Subcutaneous abdominal adipose tissue (tissue), 5 donors: Measurements from ENCODE around the gene BORA.

ENCODE experiments used
- H3K27ac ChIP-seq: one replicate; pipeline ENCODE4 v1.7.0; 2013; ENCODE audit warnings: low read depth, mild to moderate bottlenecking, inconsistent platforms, low read length, moderate library complexity
- H3K27me3 ChIP-seq, 5 donors: one replicate each; pipeline ENCODE4 v1.7.0; 2013; ENCODE audit warnings: low read length in 5 of 5, inconsistent platforms in 1 of 5; ENCODE audit not compliant: control insufficient read depth in 5 of 5, insufficient read depth in 4 of 5
- H3K36me3 ChIP-seq, 5 donors: one replicate each; pipeline ENCODE4 v1.7.0; 2013; ENCODE audit warnings: low read length in 5 of 5; ENCODE audit not compliant: control insufficient read depth in 5 of 5, insufficient read depth in 5 of 5
- H3K4me1 ChIP-seq, 5 donors: one replicate each; pipeline ENCODE4 v1.7.0; 2013; ENCODE audit warnings: low read length in 5 of 5, mild to moderate bottlenecking in 3 of 5, moderate library complexity in 1 of 5; ENCODE audit not compliant: control insufficient read depth in 5 of 5, insufficient read depth in 5 of 5
- H3K4me3 ChIP-seq, 5 donors: one replicate each; pipeline ENCODE4 v1.7.0; 2013; ENCODE audit warnings: low read length in 5 of 5, low read depth in 1 of 5
- H3K9ac ChIP-seq, 5 donors: one replicate each; pipeline ENCODE4 v1.7.0; 2013; ENCODE audit warnings: low read length in 5 of 5, mild to moderate bottlenecking in 4 of 5, moderate library complexity in 3 of 5
- H3K9me3 ChIP-seq, 5 donors: one replicate each; pipeline ENCODE4 v1.7.0; 2013; ENCODE audit warnings: low read length in 5 of 5; ENCODE audit not compliant: control insufficient read depth in 5 of 5
- donor health status: healthy.
- donor health status: healthy.
- donor health status: healthy.
- donor health status: healthy.
- donor health status: healthy.

BORA gene

DNA sequence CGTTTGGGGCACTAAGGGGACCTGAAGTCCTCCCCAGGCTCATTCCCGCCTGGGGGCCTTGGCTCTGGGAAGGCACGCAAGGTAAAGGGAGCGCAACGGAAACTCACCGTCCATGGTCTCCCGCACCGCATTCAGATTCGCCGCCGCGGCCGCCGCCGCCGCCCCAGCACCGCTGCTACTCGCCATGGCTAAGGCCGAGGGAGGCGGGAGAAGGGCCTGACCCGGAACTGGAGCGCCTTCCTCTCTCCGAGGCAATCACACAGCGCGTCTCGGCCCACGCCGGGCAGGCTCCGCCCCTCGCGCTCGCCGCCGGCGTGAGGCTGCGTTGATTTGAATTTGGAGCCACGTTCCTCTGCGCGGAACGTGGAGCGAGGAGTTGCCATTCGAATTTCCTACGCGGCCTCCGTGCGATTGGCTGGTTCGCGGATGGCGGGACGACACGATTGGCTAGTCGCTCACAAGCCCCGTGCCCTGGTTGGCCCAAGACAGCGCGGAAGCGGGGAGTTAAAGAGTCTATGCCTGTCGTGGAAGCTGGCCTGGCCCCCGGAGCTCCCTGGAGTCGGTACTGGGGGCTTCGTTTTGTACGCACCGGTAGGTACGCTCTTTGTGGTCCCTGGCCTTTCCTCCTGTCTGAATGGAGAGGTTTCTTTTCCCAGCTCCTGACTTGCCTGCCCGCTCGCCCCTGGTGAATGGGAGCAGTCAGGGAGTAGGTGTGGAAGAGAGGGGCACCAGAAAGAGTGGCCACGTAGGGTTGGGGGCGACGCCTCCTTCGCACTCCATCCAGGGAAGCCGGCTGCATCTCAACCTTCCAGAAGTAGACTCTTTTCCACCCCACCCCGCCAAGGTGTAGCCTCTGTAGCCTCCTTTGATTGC lies at the start of gene BORA, which contains the start of gene MZT1:
Gene BORA (plus strand): TSS at position 507 of the 873 bp plus-strand sequence. CDS start 1,018 bp downstream, outside the sequence.
Gene MZT1 (minus strand): TSS at position 213 of the 873 bp plus-strand sequence. CDS start 27 bp downstream, at position 186.
- peaks cover 2 to 26% (median 22%) of the 10 kb centered on the region in 5 donors for H3K4me1 ChIP-seq
- no peaks in the 10 kb centered on the region for H3K9me3 ChIP-seq
- H3K9ac ChIP-seq: peak within 1 kb of the TSS; percentile 87 to 98 (median 89)
- peak within 1 kb of the TSS; percentile 60 for H3K27ac ChIP-seq
- H3K36me3 ChIP-seq: no peaks in the 10 kb centered on the region
- H3K4me3 ChIP-seq: peak within 1 kb of the TSS; percentile 96 to 99 (median 97)
- H3K27me3 ChIP-seq: no peaks in the 10 kb centered on the region

DNA sequence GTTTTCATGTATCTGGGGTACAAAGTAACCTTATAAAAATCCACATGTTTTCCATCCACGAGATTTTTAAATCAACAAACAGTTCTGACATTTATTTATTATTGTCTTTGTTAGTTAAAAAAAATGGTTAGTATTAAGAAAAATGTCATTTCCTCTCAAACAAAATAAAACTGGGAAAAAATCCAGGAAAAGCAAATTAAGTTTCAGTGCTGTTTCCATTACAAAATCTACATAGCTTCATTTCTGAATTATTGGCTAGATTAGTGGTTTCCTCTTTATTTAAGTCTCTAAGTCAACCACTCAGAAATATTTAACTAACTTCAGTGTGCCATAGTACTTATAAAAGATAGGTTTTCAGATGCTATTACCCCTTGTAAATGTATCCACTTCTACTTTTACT lies 49.4 kb upstream of the BORA start:
- H3K27me3 ChIP-seq: no peaks in the 10 kb centered on the region
- no peaks in the 10 kb centered on the region for H3K36me3 ChIP-seq
- H3K9me3 ChIP-seq: no peaks in the 10 kb centered on the region
- H3K4me3 ChIP-seq: no peak overlapping the region
- no peak overlapping the region for H3K9ac ChIP-seq
- H3K4me1 ChIP-seq: no peaks in the 10 kb centered on the region
- H3K27ac ChIP-seq: no peak overlapping the region

GRCh38 chr13:72680353-72680752 lies 47.4 kb upstream of the BORA start:
- H3K4me3 ChIP-seq: no peak overlapping the region
- H3K9ac ChIP-seq: no peak overlapping the region
- no peaks in the 10 kb centered on the region for H3K36me3 ChIP-seq
- no peaks in the 10 kb centered on the region for H3K9me3 ChIP-seq
- H3K4me1 ChIP-seq: no peaks in the 10 kb centered on the region
- H3K27me3 ChIP-seq: no peaks in the 10 kb centered on the region
- no peak overlapping the region for H3K27ac ChIP-seq

- Histone ChIP-seq H3K36me3 (no peaks in the 10 kb centered on the region), H3K9ac (no peak overlapping the region), H3K27ac (no peak overlapping the region), H3K4me3 (no peak overlapping the region), H3K27me3 (no peaks in the 10 kb centered on the region), H3K4me1 (no peaks in the 10 kb centered on the region), H3K9me3 (no peaks in the 10 kb centered on the region)
These were observed 41.0 kb upstream of the BORA start for GRCh38 chr13:72686766-72687165.

GRCh38 chr13:72689181-72689696 lies 38.5 kb upstream of the BORA start:
- peaks cover 0 to 5% (median 0%) of the 10 kb centered on the region in 5 donors for H3K9me3 ChIP-seq
- no peaks in the 10 kb centered on the region for H3K36me3 ChIP-seq
- no peak overlapping the region for H3K27ac ChIP-seq
- H3K27me3 ChIP-seq: no peaks in the 10 kb centered on the region
- H3K9ac ChIP-seq: no peak overlapping the region
- peaks cover 0 to 5% (median 0%) of the 10 kb centered on the region in 5 donors for H3K4me1 ChIP-seq
- H3K4me3 ChIP-seq: no peak overlapping the region

GRCh38 chr13:72692884-72693514 lies 34.7 kb upstream of the BORA start:
- Histone ChIP-seq H3K9me3 (peaks cover 0 to 5% (median 0%) of the 10 kb centered on the region in 5 donors), H3K36me3 (no peaks in the 10 kb centered on the region), H3K27ac (no peak overlapping the region), H3K4me1 (peaks cover 0 to 7% (median 0%) of the 10 kb centered on the region in 5 donors), H3K4me3 (no peak overlapping the region), H3K9ac (no peak overlapping the region), H3K27me3 (peaks cover 0 to 5% (median 0%) of the 10 kb centered on the region in 5 donors)

- Histone ChIP-seq H3K4me3 (no peak overlapping the region), H3K4me1 (peaks cover 0 to 7% (median 0%) of the 10 kb centered on the region in 5 donors), H3K36me3 (no peaks in the 10 kb centered on the region), H3K27me3 (peaks cover 0 to 5% (median 0%) of the 10 kb centered on the region in 5 donors), H3K9me3 (peaks cover 0 to 5% (median 0%) of the 10 kb centered on the region in 5 donors), H3K9ac (no peak overlapping the region), H3K27ac (no peak overlapping the region)
These were observed 33.9 kb upstream of the BORA start for GRCh38 chr13:72693832-72694231.

DNA sequence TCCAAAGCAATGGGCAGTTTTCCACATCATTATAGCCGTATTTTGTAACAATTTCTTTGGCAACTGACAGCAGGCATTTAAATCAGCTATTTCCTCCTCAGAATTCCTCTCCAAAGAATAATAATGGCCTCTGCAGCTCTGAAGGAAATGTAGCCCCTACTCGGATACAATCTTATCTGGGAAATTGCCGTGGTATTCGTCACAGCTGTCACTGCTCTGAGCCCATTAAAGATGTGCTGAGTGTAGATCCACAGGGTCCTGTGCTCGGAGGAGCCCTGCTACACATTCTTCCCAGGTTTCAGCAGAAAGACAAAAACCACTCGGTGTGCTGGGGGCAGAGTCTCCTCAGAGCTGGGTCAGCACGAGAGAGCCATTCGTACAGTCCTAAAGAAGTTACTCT lies 33.4 kb upstream of the BORA start:
- H3K27me3 ChIP-seq: peaks cover 0 to 5% (median 0%) of the 10 kb centered on the region in 5 donors
- no peak overlapping the region for H3K4me3 ChIP-seq
- H3K36me3 ChIP-seq: no peaks in the 10 kb centered on the region
- no peak overlapping the region for H3K27ac ChIP-seq
- peaks cover 0 to 7% (median 0%) of the 10 kb centered on the region in 5 donors for H3K4me1 ChIP-seq
- no peak overlapping the region for H3K9ac ChIP-seq
- peaks cover 0 to 5% (median 0%) of the 10 kb centered on the region in 5 donors for H3K9me3 ChIP-seq

- peaks cover 0 to 5% (median 0%) of the 10 kb centered on the region in 5 donors for H3K27me3 ChIP-seq
- no peak overlapping the region for H3K27ac ChIP-seq
- peaks cover 0 to 7% (median 0%) of the 10 kb centered on the region in 5 donors for H3K4me1 ChIP-seq
- no peak overlapping the region for H3K9ac ChIP-seq
- no peak overlapping the region for H3K4me3 ChIP-seq
- no peaks in the 10 kb centered on the region for H3K36me3 ChIP-seq
- peaks cover 0 to 5% (median 0%) of the 10 kb centered on the region in 5 donors for H3K9me3 ChIP-seq
These were observed 31.1 kb upstream of the BORA start for GRCh38 chr13:72696579-72696978.

DNA sequence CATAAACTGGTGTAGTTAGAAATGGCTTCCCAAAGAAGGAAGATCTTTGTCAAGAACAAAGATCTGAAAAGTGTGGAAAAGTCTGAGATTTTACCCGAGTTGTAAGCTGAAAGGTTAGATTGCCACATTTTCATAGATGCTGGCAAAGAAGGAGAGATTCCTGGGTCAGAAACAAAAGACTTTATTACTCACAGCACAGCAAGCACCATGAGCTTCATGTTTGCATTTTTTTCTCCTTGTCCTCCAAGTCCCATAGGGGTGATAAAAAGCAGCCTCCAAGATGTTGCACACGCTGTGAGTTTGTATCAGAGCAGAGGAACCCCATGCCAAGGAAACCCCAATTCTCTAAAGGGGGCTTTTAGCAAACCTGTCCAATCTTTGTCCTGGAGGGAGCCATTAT lies 29.6 kb upstream of the BORA start:
- Histone ChIP-seq H3K27me3 (peaks cover 0 to 5% (median 0%) of the 10 kb centered on the region in 5 donors), H3K27ac (no peak overlapping the region), H3K4me1 (peaks cover 0 to 7% (median 0%) of the 10 kb centered on the region in 5 donors), H3K9ac (no peak overlapping the region), H3K4me3 (no peak overlapping the region), H3K36me3 (no peaks in the 10 kb centered on the region), H3K9me3 (no peaks in the 10 kb centered on the region)
